HG03342 (cell line): Measurements from ENCODE around the gene ATOH7.
"Not testable (repeated sequence)": the region's sequence is repeated elsewhere in the genome, so short reads cannot be mapped to it uniquely, and the experiment has no call there.

Experiments
- ATAC-seq: cut with Tn5 transposase; IDR thresholded peaks from one replicate; pipeline ENCODE4 v1.9.1; 2021; ENCODE audit warnings: mild to moderate bottlenecking, moderate library complexity; ENCODE audit not compliant: unreplicated experiment

ATOH7 gene

GRCh38 chr10:68231817-68232251 lies at the start of gene ATOH7:
Gene ATOH7 (minus strand): TSS chr10:68232113. CDS start chr10:68231677, 436 bp downstream.
- no peak for ATAC-seq

- no peak for ATAC-seq
Observed at GRCh38 chr10:68280758-68281157, 48.8 kb upstream of the ATOH7 start.

- ATAC-seq = not testable (repeated sequence)
Observed at GRCh38 chr10:68278906-68279753, 47.2 kb upstream of the ATOH7 start.

GRCh38 chr10:68277814-68278213 lies 45.9 kb upstream of the ATOH7 start:
- ATAC-seq = not testable (repeated sequence)

- ATAC-seq = no peak
Observed at GRCh38 chr10:68276224-68276623, 44.3 kb upstream of the ATOH7 start.

GRCh38 chr10:68275600-68276126 lies 43.8 kb upstream of the ATOH7 start:
- ATAC-seq = no peak

GRCh38 chr10:68272833-68273232 lies 40.9 kb upstream of the ATOH7 start:
- no peak for ATAC-seq

GRCh38 chr10:68271196-68271882 lies 39.4 kb upstream of the ATOH7 start:
- ATAC-seq = no peak

- no peak for ATAC-seq
Observed at GRCh38 chr10:68269562-68270290, 37.8 kb upstream of the ATOH7 start.

GRCh38 chr10:68261132-68261856 lies 29.4 kb upstream of the ATOH7 start:
- ATAC-seq = no peak

GRCh38 chr10:68253346-68253745 lies 21.4 kb upstream of the ATOH7 start:
- no peak for ATAC-seq

- no peak for ATAC-seq
Observed at GRCh38 chr10:68251625-68252495, 19.9 kb upstream of the ATOH7 start.

- ATAC-seq = no peak
Observed at GRCh38 chr10:68251151-68251550, 19.2 kb upstream of the ATOH7 start.

- no peak for ATAC-seq
Observed at GRCh38 chr10:68249297-68249696, 17.4 kb upstream of the ATOH7 start.

GRCh38 chr10:68247931-68248330 lies 16.0 kb upstream of the ATOH7 start:
- ATAC-seq = no peak

GRCh38 chr10:68246397-68246796 lies 14.5 kb upstream of the ATOH7 start:
- not testable (repeated sequence) for ATAC-seq

GRCh38 chr10:68242051-68242450 lies 10.1 kb upstream of the ATOH7 start:
- no peak for ATAC-seq

GRCh38 chr10:68239596-68240150 lies 7.8 kb upstream of the ATOH7 start:
- no peak for ATAC-seq

- ATAC-seq = no peak
Observed at GRCh38 chr10:68239069-68239468, 7.2 kb upstream of the ATOH7 start.
